Adipose tissue (tissue), 3 donors: ENCODE data around the gene SH3GL3. TPM values are rescaled to one million over a fixed set of nuclear protein-coding genes. Genes with fewer than 3 reads are reported as not detected.

ENCODE experiments used
- H3K27ac ChIP-seq: one replicate; pipeline ENCODE4 v1.5.1; 2013; ENCODE audit warnings: low read depth, low read length
- WGBS, 3 donors: extraction: QIAGEN DNeasy Blood & Tissue Kit; methylation state at CpG; one replicate each; pipeline ENCODE4 v1.1.7; 2013; 5-methylcytosine and 5-hydroxymethylcytosine counted together
- polyA plus RNA-seq, 3 donors: library from polyadenylated mRNA; stranded (reverse); fragments of 200-250 nt; gene quantifications; one replicate each; pipeline ENCODE4 v1.2.3, GENCODE V29; 2013
- donor health status: healthy with polysubstance abuse.
- donor health status: Bipolar disorder and iron deficiency.
- donor health status: healthy.

The SH3GL3 gene
- polyA plus RNA-seq, 3 donors, result 0.07 to 0.13 TPM; not detected in 1

DNA sequence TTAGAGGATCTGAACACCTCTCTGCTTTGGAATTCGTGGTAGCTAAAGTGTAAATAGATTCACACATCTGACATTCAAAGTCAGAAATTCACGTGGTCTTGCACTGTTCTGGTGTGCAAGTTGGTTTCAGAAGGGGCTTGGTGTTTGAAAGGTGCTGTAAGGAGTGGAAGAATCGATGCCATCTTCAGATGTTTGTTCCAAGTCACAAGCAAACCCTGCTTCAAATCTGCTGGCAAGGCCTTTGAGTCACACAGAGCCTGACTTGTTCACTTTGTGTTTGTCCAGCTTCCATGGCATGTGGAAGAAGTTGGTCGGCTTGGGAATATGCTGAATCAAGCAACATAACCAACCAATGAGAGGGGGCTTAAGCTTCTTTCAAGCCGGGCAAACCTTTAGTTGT, 44.3 kb downstream of the SH3GL3 start:
- 60 to 72% (median 72%) methylated on average over 5 of the region's 5 CpGs for WGBS, 3 donors
- H3K27ac ChIP-seq, result no peak overlapping the region

DNA sequence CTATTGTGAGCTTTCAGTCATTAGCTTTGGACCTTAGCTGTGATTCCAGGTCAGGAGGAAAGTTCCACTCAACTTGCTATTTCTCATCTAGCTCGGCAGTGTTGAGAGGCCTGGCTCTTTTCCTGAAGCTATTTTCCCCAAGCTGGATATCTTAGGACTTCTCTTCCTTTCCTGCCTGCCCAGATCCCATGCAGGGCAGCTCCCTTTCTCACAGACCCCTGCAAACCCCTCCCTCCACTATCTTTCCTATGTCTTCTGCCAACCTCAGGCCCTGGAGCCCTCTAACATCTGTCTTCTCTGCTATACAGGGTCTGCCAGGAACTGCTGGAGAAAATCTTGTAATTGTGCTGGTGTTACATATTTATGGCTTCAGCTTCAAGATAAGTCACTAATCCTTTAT, 49.6 kb downstream of the SH3GL3 start:
- 48 to 55% (median 53%) methylated on average over 1 of the region's 1 CpG for WGBS, 3 donors
- H3K27ac ChIP-seq, result no peak overlapping the region

DNA sequence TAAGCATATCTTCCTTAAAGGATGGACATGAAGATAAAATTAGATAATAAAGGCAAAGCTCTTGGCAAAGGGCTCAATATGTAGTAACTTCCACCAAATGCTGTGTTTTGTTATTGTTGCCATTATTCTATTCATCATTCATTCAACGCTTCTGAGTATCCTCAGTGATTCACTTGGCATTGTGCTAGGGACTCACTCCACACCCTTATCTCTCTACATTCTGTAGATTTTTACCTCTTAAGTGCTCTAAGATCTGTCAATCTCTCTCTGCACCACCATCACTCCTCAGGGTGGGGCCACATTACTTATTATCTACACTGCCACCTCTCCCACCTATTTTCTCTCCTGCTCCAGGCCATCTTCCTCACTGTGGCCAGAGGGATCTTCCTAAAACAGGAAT, 51.2 kb downstream of the SH3GL3 start:
- H3K27ac ChIP-seq, result no peak overlapping the region
- WGBS, 3 donors, result 82 to 86% (median 86%) methylated on average over 1 of the region's 1 CpG

DNA sequence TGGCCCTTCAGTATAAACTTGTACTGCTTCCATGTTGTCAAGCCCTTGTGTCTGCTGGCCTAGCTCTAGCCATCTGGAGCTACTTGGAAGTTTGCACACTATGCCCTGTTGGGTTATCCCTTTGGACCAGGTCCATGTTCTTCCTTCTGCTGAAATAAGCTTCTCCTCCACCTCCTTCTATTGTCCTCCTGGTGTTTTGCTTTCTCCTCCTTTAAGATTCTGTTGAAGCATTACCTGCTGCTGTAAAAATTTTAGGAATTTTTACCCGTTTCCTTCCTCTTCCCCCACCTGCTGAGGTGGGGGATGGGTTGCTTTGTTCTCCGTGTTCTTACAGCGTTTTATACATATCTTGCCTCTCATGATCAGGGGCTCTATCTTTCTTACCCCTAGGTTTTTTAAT, 51.7 kb downstream of the SH3GL3 start:
- H3K27ac ChIP-seq, result no peak overlapping the region
- WGBS, 3 donors, result 33 to 67% (median 66%) methylated on average over 3 of the region's 3 CpGs

DNA sequence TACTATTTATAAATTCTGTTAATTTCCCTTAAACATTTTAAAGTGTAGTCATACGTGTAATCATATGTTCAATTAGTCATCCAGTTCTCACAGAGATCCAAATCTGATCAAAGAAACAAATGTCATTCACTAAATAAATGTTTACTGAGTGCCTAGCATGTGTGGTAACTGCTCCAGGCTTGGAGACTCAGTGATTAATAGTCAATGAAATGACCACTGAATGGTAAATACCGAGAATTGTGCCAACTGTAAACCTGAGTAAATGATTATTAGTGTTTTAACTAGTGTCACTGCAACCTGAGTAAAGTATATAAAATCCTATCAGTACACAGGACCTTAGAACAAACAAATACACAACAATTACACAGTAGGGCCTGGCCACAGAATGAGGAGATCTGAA, 52.3 kb downstream of the SH3GL3 start:
- 51 to 85% (median 82%) methylated on average over 2 of the region's 2 CpGs for WGBS, 3 donors
- H3K27ac ChIP-seq, result no peak overlapping the region

DNA sequence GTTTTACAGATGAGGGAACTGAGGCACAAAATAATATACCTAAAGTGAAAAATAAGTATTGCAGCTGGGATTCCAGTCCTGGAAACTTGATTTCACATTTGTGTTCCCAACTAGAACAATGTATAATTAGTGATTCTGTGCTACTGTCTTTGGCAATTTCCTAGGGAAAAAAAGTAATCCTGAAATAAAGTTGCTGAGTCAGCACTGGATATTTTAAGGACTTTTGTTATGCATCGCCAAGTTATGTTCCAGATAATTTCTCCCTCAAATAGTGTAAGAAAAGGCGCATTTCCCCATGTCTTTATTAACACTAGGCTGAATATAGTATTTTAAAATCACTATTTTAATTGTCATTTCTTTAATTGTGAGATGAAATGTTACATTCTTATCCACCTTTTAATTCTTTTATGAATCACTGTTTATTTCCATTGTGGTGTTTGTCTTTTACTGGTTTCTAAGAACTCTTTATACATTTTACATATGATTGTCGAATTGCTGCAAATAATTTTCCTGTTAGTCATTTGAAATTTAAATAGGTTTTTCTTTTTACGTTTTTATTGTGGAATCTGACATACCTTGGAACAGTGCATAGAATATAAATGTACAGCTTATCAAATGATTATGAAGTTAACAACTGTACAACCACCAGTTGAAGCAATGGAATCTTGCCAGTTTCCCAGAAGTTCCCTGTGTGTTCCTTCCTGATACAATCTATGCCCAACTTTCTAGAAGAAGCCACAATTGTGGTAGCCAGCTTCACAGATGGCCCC, 56.6 kb downstream of the SH3GL3 start:
- WGBS, 3 donors, result 78 to 83% (median 81%) methylated on average over 4 of the region's 4 CpGs
- H3K27ac ChIP-seq, result no peak overlapping the region

DNA sequence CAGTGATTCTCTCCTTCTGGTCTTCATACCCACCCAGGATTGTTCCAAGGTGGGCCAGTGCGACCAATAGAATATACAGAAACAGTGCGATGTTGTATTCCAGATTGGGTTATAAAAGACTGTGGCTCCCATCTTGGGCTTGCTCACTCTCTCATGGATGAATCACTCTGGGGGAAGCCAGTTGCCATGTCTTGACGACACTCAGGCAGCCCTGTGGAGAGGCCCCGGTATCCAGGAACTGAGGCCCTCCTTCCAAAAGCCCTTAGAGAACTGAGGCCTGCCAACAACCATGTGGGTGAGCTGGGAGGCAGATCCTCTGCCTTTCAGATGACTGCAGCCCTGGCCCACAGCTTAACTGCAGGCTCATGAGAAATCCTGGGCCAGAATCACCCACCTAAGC, 57.2 kb downstream of the SH3GL3 start:
- no peak overlapping the region for H3K27ac ChIP-seq
- WGBS, 3 donors, result 82 to 87% (median 82%) methylated on average over 4 of the region's 4 CpGs

DNA sequence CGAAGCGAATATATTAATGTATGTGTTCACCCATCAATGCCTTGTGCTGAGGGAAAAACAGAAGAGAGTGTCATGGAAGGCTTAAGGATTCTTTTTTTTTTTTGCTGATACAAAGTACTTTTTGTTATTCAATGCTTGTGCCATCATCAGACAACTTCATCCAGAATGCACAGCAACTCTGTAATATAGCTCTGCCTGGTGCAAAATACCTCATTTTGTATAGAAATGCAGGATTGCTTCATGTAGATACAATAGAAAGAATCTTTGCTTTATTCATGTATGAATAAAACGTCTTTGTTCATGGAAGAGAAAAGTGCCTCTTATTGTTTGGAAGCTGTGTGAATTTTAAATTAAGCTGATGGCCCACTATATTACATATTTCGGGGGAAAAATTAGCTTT, 62.9 kb downstream of the SH3GL3 start:
- H3K27ac ChIP-seq, result no peak overlapping the region
- 74 to 90% (median 89%) methylated on average over 4 of the region's 4 CpGs for WGBS, 3 donors

DNA sequence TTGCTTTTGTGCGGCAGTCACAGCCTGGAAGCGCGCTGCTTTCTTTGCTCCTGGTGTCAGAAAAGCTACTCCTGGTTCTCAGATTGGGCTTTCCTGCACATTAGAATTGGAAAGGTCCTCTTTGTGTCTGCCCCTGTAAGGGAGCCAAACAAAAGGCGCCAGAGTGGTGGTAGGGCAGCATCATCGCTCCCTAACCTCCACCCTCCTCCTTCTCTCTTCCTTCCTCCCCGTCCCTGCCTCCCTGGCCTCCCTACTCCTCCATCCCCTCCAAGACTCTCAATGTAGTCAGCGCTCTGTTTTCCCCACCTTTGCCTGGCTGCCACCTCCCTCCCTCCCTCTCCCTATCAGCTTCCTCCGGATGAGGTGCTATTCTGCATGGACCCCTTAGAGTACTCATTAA, 65.3 kb downstream of the SH3GL3 start:
- H3K27ac ChIP-seq, result no peak overlapping the region
- WGBS, 3 donors, result 51 to 77% (median 69%) methylated on average over 8 of the region's 8 CpGs

DNA sequence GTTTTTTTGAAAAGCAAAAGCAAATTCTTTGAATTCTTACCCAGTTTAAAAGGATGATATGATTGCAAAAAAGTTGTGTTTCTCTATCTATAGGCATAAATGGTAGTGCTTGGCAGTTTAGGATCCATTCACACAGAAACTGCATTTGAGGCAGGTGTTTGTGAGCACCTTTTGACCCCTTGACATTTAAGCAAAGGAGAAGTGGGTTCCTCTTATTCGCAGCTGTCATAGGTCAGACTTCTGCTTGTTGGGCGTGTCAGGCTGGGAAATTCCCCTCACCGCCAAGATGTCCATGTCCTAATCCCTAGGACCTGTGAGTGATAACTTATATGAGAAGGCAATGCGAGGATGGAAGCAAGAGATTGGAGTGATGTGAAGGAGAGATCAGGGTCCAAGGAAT, 67.4 kb downstream of the SH3GL3 start:
- WGBS, 3 donors, result 76 to 78% (median 77%) methylated on average over 4 of the region's 4 CpGs
- no peak overlapping the region for H3K27ac ChIP-seq

DNA sequence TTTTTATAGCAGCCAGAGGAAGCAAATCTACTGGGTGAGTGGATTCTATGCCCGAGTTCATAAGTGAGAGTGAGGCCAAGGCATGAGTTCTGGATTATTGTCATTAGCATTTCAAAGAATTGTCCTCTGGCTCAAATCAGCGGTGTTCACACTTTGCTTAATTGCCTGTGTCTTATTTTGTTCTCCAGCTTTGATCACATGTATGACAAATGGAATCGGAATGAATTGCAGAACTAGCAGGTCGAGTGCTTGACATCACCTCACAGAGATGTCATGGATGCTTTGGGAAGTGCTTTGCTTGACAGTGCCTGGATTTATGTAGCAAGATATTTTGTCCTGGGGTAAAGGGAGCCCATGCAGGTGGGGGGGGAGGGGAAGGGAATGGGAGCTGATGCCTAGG, 68.0 kb downstream of the SH3GL3 start:
- 67 to 80% (median 73%) methylated on average over 4 of the region's 4 CpGs for WGBS, 3 donors
- no peak overlapping the region for H3K27ac ChIP-seq

DNA sequence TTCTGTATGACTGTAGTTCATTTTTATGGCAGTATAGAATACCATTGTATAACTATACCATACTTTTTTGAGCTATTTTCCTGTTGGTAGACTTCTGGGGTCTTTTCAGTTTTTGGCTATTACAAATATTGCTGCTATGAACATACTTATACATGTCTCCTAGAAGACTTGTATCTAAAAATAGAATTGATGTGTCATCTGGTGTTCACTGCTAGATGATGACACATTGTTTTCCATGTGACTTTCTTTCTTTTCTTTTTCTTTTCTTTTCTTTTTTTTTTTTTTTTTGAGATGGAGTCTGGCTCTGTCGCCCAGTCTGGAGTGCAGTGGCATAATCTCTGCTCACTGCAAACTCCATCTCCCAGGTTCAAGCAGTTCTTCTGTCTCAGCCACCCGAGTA, 69.8 kb downstream of the SH3GL3 start:
- 74 to 93% (median 90%) methylated on average over 2 of the region's 2 CpGs for WGBS, 3 donors
- no peak overlapping the region for H3K27ac ChIP-seq

DNA sequence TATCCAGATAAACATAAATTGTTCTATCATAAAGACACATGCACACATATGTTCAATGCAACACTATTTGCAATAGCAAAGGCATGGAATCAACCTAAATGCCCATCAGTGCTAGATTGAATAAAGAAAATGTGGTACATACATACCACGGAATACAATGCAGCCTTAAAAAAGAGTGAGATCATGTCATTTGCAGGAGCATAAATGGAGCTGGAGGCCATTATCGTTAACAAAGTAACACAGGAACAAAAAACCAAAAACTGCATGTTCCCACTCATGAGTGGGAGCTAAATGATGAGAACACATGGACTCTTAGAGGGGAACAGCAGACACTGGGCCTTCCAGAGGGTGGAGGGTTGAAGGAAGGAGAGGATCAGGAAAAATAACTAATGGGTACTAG, 79.2 kb downstream of the SH3GL3 start:
- H3K27ac ChIP-seq, result no peak overlapping the region
- 79 to 82% (median 81%) methylated on average over 2 of the region's 2 CpGs for WGBS, 3 donors

DNA sequence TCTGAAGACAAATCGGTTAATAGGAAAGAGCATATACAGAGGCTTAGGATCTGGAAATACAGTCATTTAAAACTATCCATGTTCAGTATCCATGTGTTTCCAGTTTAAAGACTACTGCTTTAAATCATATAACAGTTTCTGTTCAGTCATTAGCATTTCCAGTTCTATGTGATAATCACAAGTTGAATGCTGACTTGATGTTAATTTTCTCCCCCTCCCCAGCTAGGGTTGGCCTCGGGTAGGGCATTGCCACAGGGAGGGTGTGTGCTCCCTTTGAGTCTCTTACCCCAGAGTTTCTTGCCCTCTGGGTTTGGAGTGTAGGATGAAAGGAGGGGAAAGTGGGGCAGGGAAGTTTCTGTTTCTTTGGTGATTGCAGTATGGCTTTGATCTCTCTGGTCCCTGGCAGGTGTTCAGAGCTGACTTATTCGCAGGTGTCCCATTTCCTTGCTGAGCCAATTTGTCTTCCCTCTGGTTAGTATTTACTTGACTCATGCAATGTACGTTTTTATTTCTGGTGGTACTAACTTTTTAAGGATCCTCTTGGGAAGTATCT, 86.3 kb downstream of the SH3GL3 start:
- WGBS, 3 donors, result 45 to 79% (median 73%) methylated on average over 4 of the region's 4 CpGs
- H3K27ac ChIP-seq, result no peak overlapping the region

DNA sequence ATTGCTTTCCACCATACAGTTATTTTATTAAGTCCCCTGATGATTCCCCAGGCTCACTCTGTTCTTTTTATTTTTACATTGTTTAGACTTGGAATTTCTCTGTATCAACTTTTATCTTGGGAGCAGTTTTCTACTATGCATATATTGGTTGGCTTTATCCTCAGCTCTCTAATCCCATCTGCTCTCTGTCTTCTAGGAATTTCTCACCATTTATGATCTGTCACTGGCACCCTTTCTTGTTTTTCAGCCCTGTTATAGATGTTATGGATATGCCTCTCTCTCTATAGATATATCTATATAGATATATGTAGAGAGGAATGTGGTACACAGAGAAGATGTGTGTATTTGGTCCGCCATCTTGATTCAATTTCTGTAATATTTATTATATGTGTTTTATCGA, 90.5 kb downstream of the SH3GL3 start:
- WGBS, 3 donors, result 94 to 96% (median 94%) methylated on average over 2 of the region's 2 CpGs

DNA sequence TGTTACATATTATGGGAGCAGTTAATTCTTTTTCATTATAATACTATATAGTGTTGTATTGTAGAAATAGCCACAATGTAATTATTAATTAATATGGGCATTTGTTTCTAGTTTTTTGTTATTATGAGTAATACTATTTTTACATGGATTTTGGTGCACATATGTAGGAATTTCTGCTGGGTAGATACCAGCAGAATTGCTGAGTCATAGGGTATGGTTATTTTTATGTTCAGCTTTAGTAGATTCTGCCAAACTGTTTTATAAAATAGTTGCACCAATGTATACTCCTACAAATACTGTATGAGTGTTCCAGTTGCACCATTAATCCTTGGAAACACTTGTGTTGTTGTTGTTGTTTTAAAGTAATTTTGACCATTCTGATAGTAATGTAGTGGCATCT, 91.5 kb downstream of the SH3GL3 start:
- no peak overlapping the region for H3K27ac ChIP-seq

More for the DNA sequence above, 90.5 kb downstream of the SH3GL3 start:
- no peak overlapping the region for H3K27ac ChIP-seq

DNA sequence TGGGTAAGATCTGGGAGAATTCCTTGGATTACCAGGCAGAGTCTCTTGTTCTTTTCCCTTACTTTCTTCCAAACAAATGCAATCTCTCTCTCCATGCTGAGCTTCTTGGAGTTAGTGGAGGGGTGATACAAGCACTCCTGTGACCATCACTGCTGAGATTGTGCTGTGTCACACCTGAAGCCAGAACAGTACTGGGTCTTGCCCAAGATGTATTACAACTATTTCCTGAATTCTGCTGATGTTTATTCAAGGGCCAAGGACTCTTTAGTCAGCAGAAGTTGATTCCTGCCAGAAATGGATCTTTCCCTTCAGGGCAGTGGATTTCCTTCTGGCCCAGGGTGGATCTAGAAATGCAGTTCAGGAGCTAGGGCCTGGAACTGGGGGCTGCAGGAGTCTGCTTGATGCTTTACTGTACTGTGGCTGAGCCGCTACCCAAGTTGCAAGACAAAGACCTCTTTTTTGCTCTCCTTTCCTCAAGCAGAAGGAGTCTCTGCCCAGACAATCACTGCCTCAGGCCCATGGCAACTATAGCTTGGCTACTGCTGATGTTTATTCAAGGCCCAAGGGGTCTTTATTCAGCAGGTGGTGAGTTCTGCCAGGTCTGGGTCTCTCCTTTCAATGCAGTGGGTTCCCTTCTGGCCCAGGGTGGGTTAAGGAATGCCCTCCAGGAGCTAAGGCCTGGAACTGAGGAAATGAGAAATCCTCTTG, 98.8 kb downstream of the SH3GL3 start:
- H3K27ac ChIP-seq, result no peak overlapping the region
- 83 to 96% (median 92%) methylated on average over 1 of the region's 1 CpG for WGBS, 3 donors

DNA sequence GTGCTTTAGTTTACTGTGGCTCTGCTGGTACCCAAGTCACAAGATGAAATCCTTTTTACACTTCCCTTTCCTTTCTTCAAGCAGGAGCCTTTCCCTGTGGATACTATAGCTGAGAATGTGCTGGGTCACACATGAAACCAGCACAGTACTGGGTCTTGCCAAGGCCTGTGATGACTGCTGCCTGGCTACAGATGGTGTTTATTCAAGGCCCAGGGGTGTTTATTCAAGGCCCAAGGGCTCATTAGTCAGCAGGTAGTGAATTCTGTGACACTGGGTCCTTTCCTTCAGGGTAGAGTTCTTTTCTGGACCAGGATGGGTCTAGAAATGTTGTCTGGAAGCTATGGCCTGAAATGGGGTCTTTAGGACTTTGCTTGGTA, 99.4 kb downstream of the SH3GL3 start:
- H3K27ac ChIP-seq, result no peak overlapping the region

DNA sequence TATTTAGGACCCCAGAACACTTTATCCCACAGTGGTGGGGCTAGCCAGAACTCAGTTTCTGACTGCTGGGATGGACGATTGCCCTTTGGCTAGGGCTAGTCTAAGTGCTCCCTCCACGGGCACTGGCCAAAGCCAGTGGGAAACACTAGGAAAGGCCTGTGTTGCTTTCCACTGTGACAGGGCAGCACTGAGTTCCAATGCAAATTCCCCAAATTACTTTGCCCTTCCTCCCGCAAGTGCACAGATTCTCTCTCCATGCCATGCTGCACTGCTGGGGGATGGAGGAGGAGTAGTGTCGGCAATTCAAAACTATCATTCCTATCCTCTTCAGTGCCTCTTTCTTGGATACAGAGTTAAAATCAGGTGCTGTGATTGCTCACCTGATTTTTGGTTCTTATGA, 100.0 kb downstream of the SH3GL3 start:
- 88 to 89% (median 89%) methylated on average over 4 of the region's 4 CpGs for WGBS, 3 donors
- no peak overlapping the region for H3K27ac ChIP-seq

DNA sequence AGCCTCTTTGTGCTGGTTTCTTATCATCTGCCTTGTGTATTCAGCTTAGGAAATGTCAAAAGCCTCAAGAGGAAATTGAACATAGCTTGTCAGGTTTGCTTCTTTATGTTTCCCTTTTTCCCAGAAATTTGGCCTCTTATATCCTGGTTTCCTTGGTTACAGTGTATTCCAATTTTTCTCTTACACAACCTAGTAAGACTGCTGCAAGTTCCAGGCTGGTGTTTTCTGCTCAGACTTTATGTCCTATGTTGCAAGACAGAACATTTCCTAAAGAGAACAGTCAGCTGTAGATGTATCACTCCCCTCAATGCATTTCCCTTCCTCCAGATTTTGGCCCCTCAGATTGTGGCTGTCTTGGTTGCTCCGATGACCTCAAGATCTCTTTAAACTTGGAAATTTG, 102.5 kb downstream of the SH3GL3 start:
- 22 to 82% (median 65%) methylated on average over 1 of the region's 1 CpG for WGBS, 3 donors
- no peak overlapping the region for H3K27ac ChIP-seq
